PC-9 (cell line): ENCODE data around the gene STXBP2. TPM values are rescaled to one million over a fixed set of nuclear protein-coding genes. Genes with fewer than 3 reads are reported as not detected.
A peak's percentile ranks its signal among the peaks of the same experiment; 100 is the strongest.

Source experiments
- BruUV-seq: library from RNA; stranded (reverse); fragments of 400-500 nt; replicated peaks from 2 replicates; lab custom pipeline; 2021; lab: Mats Ljungman, UMichigan
- CTCF ChIA-PET: fragments of 300-600 bp; sonication (Branson Sonifier 250); formaldehyde crosslinking; loops from one replicate; lab custom pipeline; 2022; ENCODE audit warnings: antibody characterized with exemption; lab: Charles Lee
- POLR2A ChIA-PET: fragments of 300-600 bp; sonication (Branson Sonifier 250); formaldehyde crosslinking; loops from one replicate; lab custom pipeline; 2022; ENCODE audit warnings: antibody characterized with exemption; ENCODE audit not compliant: unreplicated experiment; lab: Charles Lee
- DNase-seq, 2 experiments: peaks; one replicate each; pipeline versions ENCODE4 v3.0.0 to v3.0.0-alpha.2; 2015 to 2022; ENCODE audit warnings: mixed read lengths in 1 of 2
- H2AFZ ChIP-seq: fragments of 200-600 bp; sonication (generic); 2 replicates; pipeline ENCODE4 v1.8.1; 2017; ENCODE audit warnings: antibody characterized with exemption
- H3F3A ChIP-seq: fragments of 200-600 bp; sonication (generic); 2 replicates; pipeline ENCODE4 v1.8.1; 2017; ENCODE audit warnings: antibody characterized with exemption, mild to moderate bottlenecking, low read depth; ENCODE audit not compliant: insufficient read depth
- H3K27ac ChIP-seq: fragments of 200-600 bp; sonication (generic); 2 replicates; pipeline ENCODE4 v1.6.1; 2016; ENCODE audit warnings: mixed run types
- H3K27me3 ChIP-seq: fragments of 200-600 bp; sonication (generic); 2 replicates; pipeline ENCODE4 v1.6.1; 2016; ENCODE audit warnings: low read depth, mixed run types; ENCODE audit not compliant: insufficient read depth
- H3K36me3 ChIP-seq: fragments of 200-600 bp; sonication (generic); 2 replicates; pipeline ENCODE4 v1.6.1; 2016; ENCODE audit warnings: low read depth, mixed run types
- H3K4me1 ChIP-seq: fragments of 200-600 bp; sonication (generic); replicated peaks from 2 replicates; pipeline ENCODE4 v1.6.1; 2016; ENCODE audit warnings: mixed run types; ENCODE audit not compliant: insufficient read depth
- H3K4me2 ChIP-seq: fragments of 200-600 bp; sonication (generic); 2 replicates; pipeline ENCODE4 v1.6.1; 2017; ENCODE audit warnings: mixed run types
- H3K4me3 ChIP-seq: fragments of 200-600 bp; sonication (generic); 2 replicates; pipeline ENCODE4 v1.6.1; 2016; ENCODE audit warnings: mixed run types
- H3K79me2 ChIP-seq: fragments of 200-600 bp; sonication (generic); 2 replicates; pipeline ENCODE4 v1.6.1; 2017; ENCODE audit warnings: low read depth, mixed run types
- H3K9me2 ChIP-seq: fragments of 200-600 bp; sonication (generic); 2 replicates; pipeline ENCODE4 v1.8.1; 2017; ENCODE audit warnings: mild to moderate bottlenecking; ENCODE audit not compliant: insufficient read depth
- H3K9me3 ChIP-seq: fragments of 200-600 bp; sonication (generic); 2 replicates; pipeline ENCODE4 v1.8.1; 2016; ENCODE audit warnings: low read depth; ENCODE audit not compliant: insufficient read depth
- H4K20me1 ChIP-seq: fragments of 200-600 bp; sonication (generic); 2 replicates; pipeline ENCODE4 v1.8.1; 2017; ENCODE audit not compliant: insufficient read depth
- CTCF ChIP-seq: fragments of 200-600 bp; sonication (generic); conservative IDR thresholded peaks from 2 replicates; pipeline ENCODE4 v1.6.1; 2017; ENCODE audit warnings: mixed run types, antibody characterized with exemption, mild to moderate bottlenecking, moderate library complexity
- EZH2 ChIP-seq: fragments of 200-600 bp; sonication (generic); IDR thresholded peaks from 2 replicates; pipeline ENCODE4 v1.8.0; 2017; ENCODE audit warnings: antibody characterized with exemption, low read depth
- intact Hi-C: fragments of 100-400 bp; cut with micrococcal nuclease; formaldehyde crosslinking; loops from one replicate; pipeline ENCODE4 v1.10.0; 2022; ENCODE audit not compliant: unreplicated experiment
- total RNA-seq: library from RNA; stranded (reverse); gene quantifications from 2 replicates; pipeline ENCODE4 v1.2.3, GENCODE V29; 2021

The STXBP2 gene
- total RNA-seq, 1 experiment from 2014 or later, result 148 TPM

GRCh38 chr19:7618348-7618747 lies 18.6 kb upstream of the STXBP2 start:
- H3K4me3 ChIP-seq, result peak overlapping the region; percentile 12; the same call in 1 of the 2 replicates
- DNase-seq, result peak; percentile 54 to 68
- H4K20me1 ChIP-seq, result no peaks in the 10 kb centered on the region
- intact Hi-C loops, result loop anchor here (2.0 kb wide), 2 partner anchors 50 to 60 kb away; no protein-coding TSS in a partner anchor
- TF ChIP-seq EZH2 (no peak), CTCF (no peak)
- H3K4me2 ChIP-seq, result peak overlapping the region; percentile 71
- H3K9me3 ChIP-seq, result no peaks in the 10 kb centered on the region
- H3K27me3 ChIP-seq, result no peaks in the 10 kb centered on the region
- no peaks in the 10 kb centered on the region for H3K79me2 ChIP-seq
- ChIA-PET POLR2A (interaction anchor here (0.6 kb wide), 1 partner anchor 531 kb away, joined by 8 read pairs; no protein-coding TSS in a partner anchor), CTCF (interaction anchor here (0.6 to 2.0 kb wide), 2 partner anchors 36 to 50 kb away, joined by 6 to 10 read pairs; no protein-coding TSS in a partner anchor)
- no peaks in the 10 kb centered on the region for H3K9me2 ChIP-seq
- no TSS peak for BruUV-seq
- H3K4me1 ChIP-seq, result peaks cover 30% of the 10 kb centered on the region
- H3K36me3 ChIP-seq, result peaks cover 15% of the 10 kb centered on the region; the same call in 1 of the 2 replicates
- H3F3A ChIP-seq, result peaks cover 31% of the 10 kb centered on the region
- H2AFZ ChIP-seq, result no peak overlapping the region
- H3K27ac ChIP-seq, result peak overlapping the region; percentile 81

- H3K36me3 ChIP-seq, result peaks cover 15% of the 10 kb centered on the region; the same call in 1 of the 2 replicates
- peak overlapping the region; percentile 71 for H3K4me2 ChIP-seq
- H3K27ac ChIP-seq, result peak overlapping the region; percentile 81
- peak; percentile 93 to 97 for DNase-seq
- ChIA-PET POLR2A (interaction anchor here (0.5 to 0.8 kb wide), 9 partner anchors 10 to 841 kb away, joined by 3 to 10 read pairs (median 4); partner anchors contain the start of genes PET100, TIMM44 and XAB2), CTCF (interaction anchor here (0.5 to 2.0 kb wide), 5 partner anchors 11 to 467 kb away, joined by 3 to 10 read pairs (median 4); partner anchors contain the start of genes PET100, TRAPPC5 and XAB2)
- H3K9me3 ChIP-seq, result no peaks in the 10 kb centered on the region
- H3K4me1 ChIP-seq, result peaks cover 30% of the 10 kb centered on the region
- no peaks in the 10 kb centered on the region for H3K79me2 ChIP-seq
- peak overlapping the region; percentile 12; the same call in 1 of the 2 replicates for H3K4me3 ChIP-seq
- intact Hi-C loops, result loop anchor here (1.0 to 2.0 kb wide), 3 partner anchors 10 to 60 kb away; partner anchors contain the start of genes PET100 and XAB2
- peaks cover 31% of the 10 kb centered on the region for H3F3A ChIP-seq
- no peak for TF ChIP-seq CTCF
- TF ChIP-seq EZH2, result no peak
- BruUV-seq, result no TSS peak
- H4K20me1 ChIP-seq, result no peaks in the 10 kb centered on the region
- H3K27me3 ChIP-seq, result no peaks in the 10 kb centered on the region
- no peaks in the 10 kb centered on the region for H3K9me2 ChIP-seq
- no peak overlapping the region for H2AFZ ChIP-seq
Measured at GRCh38 chr19:7618771-7619510, 18.0 kb upstream of the STXBP2 start.

GRCh38 chr19:7619671-7620441 lies 17.1 kb upstream of the STXBP2 start:
- H3F3A ChIP-seq, result peaks cover 31% of the 10 kb centered on the region
- peak overlapping the region; percentile 55 for H3K4me2 ChIP-seq
- POLR2A ChIA-PET, result interaction anchor here (0.5 to 0.8 kb wide), 8 partner anchors 9 to 840 kb away, joined by 3 to 10 read pairs (median 4); partner anchors contain the start of genes PET100, TIMM44 and XAB2
- no peak for DNase-seq
- no peaks in the 10 kb centered on the region for H3K79me2 ChIP-seq
- peaks cover 15% of the 10 kb centered on the region; the same call in 1 of the 2 replicates for H3K36me3 ChIP-seq
- H3K9me3 ChIP-seq, result no peaks in the 10 kb centered on the region
- H3K4me1 ChIP-seq, result peaks cover 30% of the 10 kb centered on the region
- CTCF ChIA-PET, result interaction anchor here (0.5 to 2.0 kb wide), 3 partner anchors 10 to 61 kb away, joined by 3 to 10 read pairs (median 4); partner anchors contain the start of genes PET100, TRAPPC5 and XAB2
- no peaks in the 10 kb centered on the region for H3K9me2 ChIP-seq
- BruUV-seq, result TSS peak; percentile 21
- peak overlapping the region; percentile 59 for H3K27ac ChIP-seq
- H2AFZ ChIP-seq, result no peak overlapping the region
- H4K20me1 ChIP-seq, result no peaks in the 10 kb centered on the region
- TF ChIP-seq EZH2, result no peak
- TF ChIP-seq CTCF, result no peak
- H3K27me3 ChIP-seq, result no peaks in the 10 kb centered on the region
- H3K4me3 ChIP-seq, result no peak overlapping the region
- intact Hi-C loops, result loop anchor here (1.0 to 2.0 kb wide), 3 partner anchors 9 to 59 kb away; partner anchors contain the start of genes PET100 and XAB2
